Spleen (tissue), 7 donors: ENCODE measurements around the gene TBL1XR1.

Experiments used
- POLR2AphosphoS5 ChIP-seq, 3 donors: sonication (generic); formaldehyde crosslinking; IDR thresholded peaks; one replicate each; pipeline ENCODE4 v1.5.1; 2017; ENCODE audit warnings: antibody characterized with exemption in 3 of 3
- TF ChIP-seq, protein P1 (sequence below), 11 experiments: fragments of 200-600 bp in 7 of 11; fragments of 450-650 bp in 4 of 11; sonication (generic) in 4 of 11; IDR thresholded peaks in 8 of 11; conservative IDR thresholded peaks in 3 of 11; 1 replicate in 7 of 11; 2 replicates in 4 of 11; pipeline versions ENCODE4 v1.4.0 to v1.8.0; 2016 to 2021; ENCODE audit warnings: antibody characterized with exemption in 11 of 11, inconsistent platforms in 4 of 11, mild to moderate bottlenecking in 1 of 11
- donor health status: DM: no; HTN: no; CAD: no; lungs with moderate emphysema.
- donor health status: DM: no; HTN: no; CAD: no.
- donor health status: DM: no; HTN: no; CAD: no.

DNA sequence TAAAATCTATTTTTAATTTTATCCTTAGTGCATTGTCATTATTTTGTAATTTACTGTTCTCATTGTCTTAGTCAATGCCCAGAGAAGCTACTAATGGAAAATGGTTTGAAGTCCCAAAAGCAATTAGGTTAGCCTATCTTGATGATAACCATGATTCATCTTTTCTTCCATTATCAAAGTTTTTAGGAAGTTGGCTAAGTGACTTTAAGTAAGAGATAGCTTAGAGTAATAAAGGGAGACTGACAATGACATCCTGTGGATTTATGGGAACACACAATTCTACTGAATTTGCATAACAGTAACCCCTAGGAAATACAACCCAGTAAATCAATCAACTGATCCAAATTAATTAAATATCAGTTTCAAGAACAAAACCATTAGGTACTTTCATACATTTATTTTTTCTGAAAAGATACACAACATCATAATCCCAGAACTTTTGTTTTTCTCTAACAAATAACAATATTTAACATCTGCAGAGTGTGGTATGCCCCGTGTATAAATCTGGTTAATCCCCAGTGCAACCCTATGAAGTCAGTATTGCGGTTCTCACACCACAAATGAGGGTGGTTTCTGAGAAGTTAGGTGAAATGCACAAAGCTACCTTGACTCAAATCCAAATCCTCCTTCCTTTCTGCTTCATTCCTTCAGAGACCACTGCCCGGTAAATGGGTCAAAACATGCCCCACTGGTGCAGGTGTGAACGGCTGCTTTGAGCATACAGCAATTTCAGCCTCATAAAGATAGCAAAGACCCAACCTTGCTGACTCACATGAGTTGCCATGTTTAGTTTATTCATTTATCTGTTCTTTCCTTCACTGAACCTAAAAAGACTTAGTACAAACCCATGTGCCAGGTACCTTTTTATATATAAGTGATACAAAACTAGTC, 202.1 kb downstream of the TBL1XR1 start:
- TF ChIP-seq, protein P1, sequence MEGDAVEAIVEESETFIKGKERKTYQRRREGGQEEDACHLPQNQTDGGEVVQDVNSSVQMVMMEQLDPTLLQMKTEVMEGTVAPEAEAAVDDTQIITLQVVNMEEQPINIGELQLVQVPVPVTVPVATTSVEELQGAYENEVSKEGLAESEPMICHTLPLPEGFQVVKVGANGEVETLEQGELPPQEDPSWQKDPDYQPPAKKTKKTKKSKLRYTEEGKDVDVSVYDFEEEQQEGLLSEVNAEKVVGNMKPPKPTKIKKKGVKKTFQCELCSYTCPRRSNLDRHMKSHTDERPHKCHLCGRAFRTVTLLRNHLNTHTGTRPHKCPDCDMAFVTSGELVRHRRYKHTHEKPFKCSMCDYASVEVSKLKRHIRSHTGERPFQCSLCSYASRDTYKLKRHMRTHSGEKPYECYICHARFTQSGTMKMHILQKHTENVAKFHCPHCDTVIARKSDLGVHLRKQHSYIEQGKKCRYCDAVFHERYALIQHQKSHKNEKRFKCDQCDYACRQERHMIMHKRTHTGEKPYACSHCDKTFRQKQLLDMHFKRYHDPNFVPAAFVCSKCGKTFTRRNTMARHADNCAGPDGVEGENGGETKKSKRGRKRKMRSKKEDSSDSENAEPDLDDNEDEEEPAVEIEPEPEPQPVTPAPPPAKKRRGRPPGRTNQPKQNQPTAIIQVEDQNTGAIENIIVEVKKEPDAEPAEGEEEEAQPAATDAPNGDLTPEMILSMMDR (IDR thresholded peaks at IDR 0.05 in 8 of 11, conservative IDR thresholded peaks at IDR 0.05 in 3 of 11), result no peak
- no peak for TF ChIP-seq POLR2AphosphoS5 (IDR thresholded peaks at IDR 0.05)
